Stimulated activated CD4-positive, alpha-beta T cell treated with anti-CD3 and anti-CD28 coated beads, Interleukin-12 subunit alpha, Interleukin-12 subunit beta, amount 100 ng/mL, for 48 hours (primary cell): ENCODE measurements around the gene AUP1.
A peak's percentile ranks its signal among the peaks of the same experiment; 100 is the strongest.

Experiments
- DNase-seq, 3 donors: peaks; one replicate each; pipeline ENCODE4 v3.0.0-alpha.2; 2020; ENCODE audit warnings: low read depth in 2 of 3, low spot score in 1 of 3

AUP1 gene

GRCh38 chr2:74558284-74559230 lies 29.1 kb upstream of the AUP1 start:
- no peak for DNase-seq

DNA sequence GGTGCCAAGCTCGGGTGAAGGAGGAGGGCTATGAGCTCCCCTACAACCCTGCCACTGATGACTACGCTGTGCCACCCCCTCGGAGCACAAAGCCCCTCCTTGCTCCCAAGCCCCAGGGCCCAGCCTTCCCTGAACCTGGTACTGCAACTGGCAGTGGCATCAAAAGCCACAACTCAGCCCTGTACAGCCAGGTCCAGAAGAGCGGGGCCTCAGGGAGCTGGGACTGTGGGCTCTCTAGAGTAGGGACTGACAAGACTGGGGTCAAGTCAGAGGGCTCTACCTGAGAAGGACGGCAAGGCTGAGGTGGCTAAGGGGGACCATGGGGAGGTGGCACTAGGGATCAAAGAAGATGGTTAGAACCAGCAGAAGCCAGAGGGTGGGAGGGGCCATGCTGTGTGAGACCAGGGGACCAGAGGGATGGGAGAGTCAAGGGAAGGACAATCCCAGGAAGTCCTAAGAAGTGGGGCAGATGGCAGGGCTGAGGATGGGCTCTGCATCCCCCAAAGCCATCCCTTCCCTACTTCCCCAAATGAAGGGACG lies 27.4 kb upstream of the AUP1 start:
- DNase-seq = no peak

DNA sequence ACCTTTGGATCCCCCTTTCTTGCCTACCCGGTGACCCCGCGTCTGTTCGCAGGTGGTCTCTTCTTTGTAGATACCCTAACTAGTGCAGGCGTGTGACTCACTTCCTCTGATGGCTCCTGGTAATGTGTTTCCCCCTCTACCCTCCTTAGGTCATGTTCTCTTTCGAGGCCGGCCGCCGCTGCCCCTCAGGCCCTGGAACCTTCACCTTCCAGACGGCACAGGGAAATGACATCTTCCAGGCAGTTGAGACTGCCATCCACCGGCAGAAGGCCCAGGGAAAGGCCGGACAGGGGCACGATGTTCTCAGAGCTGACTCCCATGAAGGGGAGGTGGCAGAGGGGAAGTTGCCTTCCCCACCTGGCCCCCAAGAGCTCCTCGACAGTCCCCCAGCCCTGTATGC lies 26.7 kb upstream of the AUP1 start:
- DNase-seq = no peak

DNA sequence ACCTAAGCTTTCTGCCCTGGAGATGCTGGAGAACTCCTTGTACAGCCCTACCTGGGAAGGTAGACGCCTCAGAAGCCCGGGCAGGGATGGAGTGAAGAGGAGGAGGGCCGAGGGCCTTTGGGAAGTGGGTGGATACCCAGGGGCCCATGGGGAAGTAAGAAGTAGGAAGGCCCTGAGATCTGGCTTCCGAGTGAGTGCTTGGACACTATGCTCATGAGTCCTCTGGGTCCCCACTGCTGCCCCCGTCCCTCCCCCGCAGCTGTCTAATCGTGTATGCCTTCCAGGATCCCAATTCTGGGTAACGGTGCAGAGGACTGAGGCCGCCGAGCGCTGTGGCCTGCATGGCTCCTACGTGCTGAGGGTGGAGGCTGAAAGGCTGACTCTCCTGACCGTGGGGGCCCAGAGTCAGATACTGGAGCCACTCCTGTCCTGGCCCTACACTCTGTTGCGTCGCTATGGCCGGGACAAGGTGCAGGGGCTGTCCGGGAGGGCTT lies 26.2 kb upstream of the AUP1 start:
- no peak for DNase-seq

DNA sequence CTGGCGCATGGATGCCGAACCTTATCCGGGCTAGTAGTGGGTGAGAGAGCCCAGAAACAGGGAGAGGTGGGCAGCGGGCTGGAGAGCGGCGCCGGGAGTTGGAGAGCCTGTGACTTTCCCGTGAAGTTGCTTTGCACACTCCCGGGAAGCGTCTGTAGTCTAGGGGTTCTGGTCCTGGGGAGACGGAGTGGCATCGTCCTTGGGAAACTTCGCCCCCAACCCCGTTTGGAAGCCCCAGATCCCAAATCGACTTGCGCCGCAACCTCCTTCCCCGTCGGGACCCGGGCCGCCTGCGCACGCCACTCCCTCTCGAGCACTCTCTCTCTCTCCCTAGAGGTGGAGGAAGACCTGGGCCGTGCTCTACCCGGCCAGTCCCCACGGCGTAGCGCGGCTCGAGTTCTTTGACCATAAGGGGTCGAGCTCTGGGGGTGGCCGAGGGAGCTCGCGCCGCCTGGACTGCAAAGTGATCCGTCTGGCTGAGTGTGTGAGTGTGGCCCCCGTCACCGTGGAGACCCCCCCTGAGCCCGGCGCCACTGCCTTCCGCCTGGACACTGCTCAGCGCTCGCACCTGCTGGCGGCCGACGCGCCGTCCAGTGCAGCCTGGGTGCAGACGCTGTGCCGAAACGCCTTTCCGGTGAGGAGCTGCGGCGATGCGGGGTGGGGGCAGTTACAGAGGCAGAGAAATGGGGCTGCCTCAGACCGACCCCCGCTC lies 25.5 kb upstream of the AUP1 start:
- no peak for DNase-seq

DNA sequence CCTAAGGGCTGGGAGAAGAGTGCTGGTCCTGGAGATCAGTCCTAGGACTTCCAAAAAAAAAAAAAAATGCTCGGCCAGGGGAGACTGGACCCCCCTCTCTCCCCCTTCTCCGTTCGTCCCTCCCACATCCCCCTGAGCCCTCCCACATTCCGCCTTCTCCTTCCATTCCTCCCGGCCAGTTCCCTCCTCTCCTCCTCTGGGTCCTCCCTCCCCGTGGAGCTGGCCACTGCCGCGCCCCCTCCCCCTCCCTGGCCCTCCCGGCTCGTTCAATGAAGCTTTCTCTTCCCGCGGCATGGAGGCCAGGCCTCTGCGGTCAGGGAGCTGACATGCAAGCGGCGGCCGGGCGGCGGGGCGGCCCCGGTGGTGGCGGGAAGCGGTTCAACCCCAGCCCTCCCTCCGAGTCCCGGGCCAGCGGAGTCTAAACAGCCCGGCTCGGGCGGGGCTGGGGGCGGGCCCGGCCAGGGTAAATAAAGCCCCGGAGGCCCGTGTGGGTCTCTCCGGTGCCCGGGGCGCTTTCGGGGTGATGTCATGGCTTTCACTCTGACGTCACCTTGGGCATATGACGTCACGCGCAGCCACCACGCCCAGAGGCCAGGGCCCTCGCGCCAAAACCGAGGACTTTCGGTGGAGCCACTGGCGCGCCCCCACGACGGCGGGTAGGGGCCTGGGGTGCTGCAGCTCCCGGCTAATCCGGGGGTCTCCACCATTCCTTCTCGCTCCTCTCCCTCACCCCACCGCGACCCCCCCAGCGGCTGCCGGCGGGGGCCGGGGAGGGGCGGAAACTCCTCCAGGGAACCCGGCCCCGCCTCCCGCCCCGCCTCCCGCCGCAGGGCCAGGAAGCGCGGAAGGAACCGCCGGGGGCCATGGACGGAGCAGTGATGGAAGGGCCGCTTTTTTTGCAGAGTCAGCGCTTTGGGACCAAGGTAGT lies 24.6 kb upstream of the AUP1 start, which contains the start of the genes DOK1 and LOXL3:
DOK1 (plus strand) TSS at position 829 of the 928 bp plus-strand sequence; CDS start at position 864, 35 bp downstream.
LOXL3 (minus strand) TSS at position 51 of the 928 bp plus-strand sequence. CDS start 1,308 bp downstream, outside the sequence.
- DNase-seq = peak; percentile 71 to 86 (median 80)

GRCh38 chr2:74552914-74553811 lies 23.7 kb upstream of the AUP1 start:
- DNase-seq = no peak

GRCh38 chr2:74551942-74552913 lies 22.7 kb upstream of the AUP1 start:
- DNase-seq = no peak

DNA sequence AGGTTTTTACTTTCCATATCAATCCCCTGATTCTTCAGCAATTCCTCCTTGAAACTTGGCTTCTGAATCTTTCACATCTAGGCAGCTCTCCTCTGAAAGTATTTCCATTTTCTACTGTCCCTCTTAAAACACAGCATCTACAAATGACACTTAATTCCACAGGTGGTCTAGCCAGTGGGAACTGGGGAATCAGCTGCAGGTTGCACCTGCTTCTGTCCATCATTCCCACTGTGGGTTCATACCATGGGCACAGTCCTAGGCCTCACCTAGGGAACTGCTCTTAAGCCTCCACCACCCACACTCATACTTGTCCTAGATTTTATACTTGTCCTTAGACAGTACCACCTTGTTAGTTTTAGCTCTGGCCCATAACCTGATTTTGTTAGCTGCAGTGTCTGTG lies 22.0 kb upstream of the AUP1 start:
- no peak for DNase-seq

DNA sequence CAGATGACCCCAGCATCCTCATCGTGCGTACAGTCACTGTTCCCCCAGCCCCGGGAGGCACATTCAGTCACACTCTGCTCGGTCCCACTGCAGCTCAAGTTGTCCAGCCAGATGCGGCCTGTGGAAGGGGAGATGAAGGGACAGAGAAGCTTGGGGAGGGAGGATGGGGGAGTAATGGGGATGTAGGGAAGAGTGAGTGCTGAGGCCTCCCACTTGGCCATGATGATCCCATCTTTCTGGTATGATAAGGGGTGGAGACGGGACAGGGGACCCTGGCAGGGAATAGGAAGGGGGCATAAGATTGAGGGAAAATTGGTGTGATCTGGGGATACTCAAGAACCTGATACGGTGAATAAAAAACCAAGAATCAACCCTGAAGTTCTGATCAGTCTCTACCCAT lies 20.7 kb upstream of the AUP1 start:
- no peak for DNase-seq

DNA sequence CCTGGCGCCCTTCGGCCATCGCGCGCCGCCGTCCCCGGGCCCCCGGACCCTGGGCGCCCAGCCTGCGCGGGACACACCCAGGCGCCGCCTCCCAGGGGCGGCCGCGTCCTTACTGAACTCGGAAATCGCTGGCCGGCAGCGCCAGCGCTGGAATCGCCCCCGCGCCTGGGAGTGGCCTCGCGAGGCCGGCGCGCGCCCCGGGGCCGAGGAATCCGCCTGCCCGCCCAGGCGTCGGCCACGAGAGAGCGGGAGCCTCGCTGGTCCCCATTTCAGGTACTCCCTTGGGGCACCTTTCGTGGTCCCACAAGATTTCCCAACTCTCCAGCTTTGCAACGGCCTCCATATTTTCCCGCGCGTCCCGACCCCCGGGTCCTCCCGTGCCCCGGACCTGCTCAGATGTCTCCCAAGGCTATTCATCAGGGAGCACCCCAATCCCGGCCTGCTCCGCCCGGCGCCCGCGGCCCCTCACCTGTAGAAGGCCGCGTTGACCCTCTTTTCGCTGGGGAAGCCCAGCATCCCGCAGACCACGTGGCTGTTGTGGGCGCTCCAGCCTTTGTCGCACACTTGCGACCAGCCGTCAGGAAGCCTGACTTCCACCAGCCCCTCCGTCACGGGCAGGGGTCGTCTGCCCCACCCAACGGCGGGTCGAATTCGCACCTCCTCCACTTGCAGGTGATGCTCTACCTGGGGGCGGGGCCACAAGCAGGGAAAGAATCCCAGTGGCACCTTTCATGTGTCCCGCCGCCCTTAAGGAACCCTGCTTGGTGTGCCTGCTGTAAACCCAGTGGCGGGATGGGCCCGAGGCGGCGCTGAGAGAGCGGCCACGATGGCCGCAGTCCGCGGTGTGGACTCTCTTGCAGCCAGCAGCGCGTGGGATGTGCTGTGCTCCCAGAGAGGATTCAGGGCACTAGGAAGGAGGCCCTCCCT lies 19.7 kb upstream of the AUP1 start:
- peak in 1 of 3 donors; percentile 24 for DNase-seq

- DNase-seq = no peak
Measured at GRCh38 chr2:74548285-74548899, 18.9 kb upstream of the AUP1 start.

- no peak for DNase-seq
Measured at GRCh38 chr2:74546004-74546403, 16.5 kb upstream of the AUP1 start.

GRCh38 chr2:74544634-74545033 lies 15.1 kb upstream of the AUP1 start:
- DNase-seq = no peak

GRCh38 chr2:74542978-74543377 lies 13.5 kb upstream of the AUP1 start:
- DNase-seq = no peak

DNA sequence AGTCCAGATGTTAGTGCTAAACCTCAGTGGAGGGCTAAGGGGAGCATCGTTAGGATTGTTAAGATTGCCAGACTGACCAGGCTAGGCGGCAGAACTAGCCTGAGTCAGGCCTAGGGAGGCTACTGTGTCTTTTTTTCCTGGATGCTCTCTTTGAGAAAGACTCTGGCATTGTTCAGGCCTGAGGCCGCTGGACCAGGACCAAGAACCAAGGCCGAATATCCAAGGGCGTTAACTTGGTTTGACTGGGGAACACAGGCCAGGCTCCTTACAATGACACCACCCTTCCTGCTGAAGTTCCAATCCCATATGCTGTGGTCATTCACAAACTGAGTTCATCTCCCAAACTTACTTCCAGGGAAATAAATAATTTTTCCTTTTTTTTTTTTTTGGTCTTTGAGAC lies 10.8 kb upstream of the AUP1 start:
- DNase-seq = no peak

DNA sequence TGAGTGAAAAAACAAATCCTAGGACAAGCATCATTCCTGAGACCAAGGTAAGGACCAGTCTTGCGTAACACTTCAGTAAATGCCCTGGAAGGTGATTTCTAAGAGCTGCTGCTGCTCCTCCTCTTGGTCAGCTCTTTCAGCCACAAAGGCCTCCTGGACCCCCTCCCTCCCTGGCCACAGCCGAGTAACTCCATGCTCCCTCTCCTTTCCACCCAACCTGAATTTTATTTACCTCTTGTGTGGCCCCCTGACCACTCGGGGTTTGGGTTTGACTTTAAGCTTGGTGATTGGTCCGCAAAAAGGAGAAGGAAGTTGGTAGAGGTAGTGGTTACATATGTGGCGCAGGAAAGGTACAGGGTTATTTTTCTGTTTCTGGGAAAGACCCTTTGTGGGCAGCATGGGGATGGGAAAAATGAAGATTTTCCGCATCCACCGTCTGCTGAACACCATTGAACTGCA lies 9.4 kb upstream of the AUP1 start:
- no peak for DNase-seq
